WERI-Rb-1 (cell line): ENCODE results near the gene CCR9.

ENCODE experiments used
- DNase-seq: peaks from one replicate; pipeline ENCODE4 v3.0.0-alpha.2; 2020
- H3K27ac ChIP-seq: fragments of 250-450 bp; sonication (Bioruptor Pico); 2 replicates; pipeline ENCODE4 v1.5.1; 2020; ENCODE audit warnings: mild to moderate bottlenecking, moderate library complexity
- H3K27me3 ChIP-seq: fragments of 250-450 bp; sonication (Bioruptor Pico); 2 replicates; pipeline ENCODE4 v1.5.1; 2021; ENCODE audit warnings: mild to moderate bottlenecking, low read depth, moderate library complexity; ENCODE audit not compliant: insufficient read depth, severe bottlenecking
- H3K36me3 ChIP-seq: fragments of 250-450 bp; sonication (Bioruptor Pico); 2 replicates; pipeline ENCODE4 v1.5.1; 2020; ENCODE audit warnings: mild to moderate bottlenecking, moderate library complexity
- H3K4me3 ChIP-seq: 2 replicates; pipeline ENCODE4 v1.5.1; 2011; ENCODE audit warnings: low read depth, mild to moderate bottlenecking, control low read depth, low read length
- H3K9me3 ChIP-seq: fragments of 250-450 bp; sonication (Bioruptor Pico); 2 replicates; pipeline ENCODE4 v1.5.1; 2021; ENCODE audit warnings: mild to moderate bottlenecking, moderate library complexity; ENCODE audit not compliant: severe bottlenecking
- CTCF ChIP-seq: IDR thresholded peaks from 2 replicates; pipeline ENCODE4 v1.5.1; 2011; ENCODE audit warnings: low read depth, mild to moderate bottlenecking, control low read depth, inconsistent platforms, low read length

The CCR9 gene

GRCh38 chr3:45912435-45912834 lies 26.1 kb downstream of the CCR9 start:
- Histone ChIP-seq H3K27me3 (no peaks in the 10 kb centered on the region), H3K4me3 (no peak overlapping the region), H3K27ac (no peak overlapping the region), H3K36me3 (no peaks in the 10 kb centered on the region), H3K9me3 (no peaks in the 10 kb centered on the region)
- no peak for DNase-seq
- TF ChIP-seq CTCF: no peak

- H3K27ac ChIP-seq: no peak overlapping the region
- H3K4me3 ChIP-seq: no peak overlapping the region
- H3K36me3 ChIP-seq: peaks cover 7% of the 10 kb centered on the region
- H3K9me3 ChIP-seq: no peaks in the 10 kb centered on the region
- TF ChIP-seq CTCF: no peak
- DNase-seq: no peak
- no peaks in the 10 kb centered on the region for H3K27me3 ChIP-seq
These were observed 28.2 kb downstream of the CCR9 start for GRCh38 chr3:45914362-45915058.

- no peak for DNase-seq
- no peaks in the 10 kb centered on the region for H3K9me3 ChIP-seq
- no peaks in the 10 kb centered on the region for H3K27me3 ChIP-seq
- H3K4me3 ChIP-seq: no peak overlapping the region
- no peak for TF ChIP-seq CTCF
- H3K27ac ChIP-seq: no peak overlapping the region
- H3K36me3 ChIP-seq: peaks cover 12% of the 10 kb centered on the region
These were observed 28.7 kb downstream of the CCR9 start for GRCh38 chr3:45915059-45915439.

GRCh38 chr3:45915518-45916231 lies 29.3 kb downstream of the CCR9 start:
- H3K36me3 ChIP-seq: peaks cover 16% of the 10 kb centered on the region
- TF ChIP-seq CTCF: no peak
- DNase-seq: no peak
- no peak overlapping the region for H3K27ac ChIP-seq
- H3K27me3 ChIP-seq: no peaks in the 10 kb centered on the region
- H3K9me3 ChIP-seq: no peaks in the 10 kb centered on the region
- H3K4me3 ChIP-seq: no peak overlapping the region

GRCh38 chr3:45917146-45917898 lies 31.0 kb downstream of the CCR9 start:
- no peak overlapping the region for H3K27ac ChIP-seq
- DNase-seq: no peak
- H3K27me3 ChIP-seq: no peaks in the 10 kb centered on the region
- no peak overlapping the region for H3K4me3 ChIP-seq
- TF ChIP-seq CTCF: no peak
- H3K9me3 ChIP-seq: no peaks in the 10 kb centered on the region
- H3K36me3 ChIP-seq: peaks cover 32% of the 10 kb centered on the region
